Loucy (cell line): ENCODE data around the gene SLAIN2.

Source experiments
- H2AFZ ChIP-seq: fragments of 200-600 bp; sonication (generic); 2 replicates; pipeline ENCODE4 v1.6.0; 2016; ENCODE audit warnings: antibody characterized with exemption, mild to moderate bottlenecking, low read length, moderate library complexity
- H3F3A ChIP-seq: fragments of 200-600 bp; 2 replicates; pipeline ENCODE4 v1.6.0; 2016; ENCODE audit warnings: antibody characterized with exemption, low read depth, mild to moderate bottlenecking
- H3K27me3 ChIP-seq: fragments of 200-600 bp; sonication (generic); 2 replicates; pipeline ENCODE4 v1.6.1; 2014; ENCODE audit warnings: low read length, mild to moderate bottlenecking; ENCODE audit not compliant: insufficient read depth, poor library complexity, severe bottlenecking
- H3K36me3 ChIP-seq: fragments of 200-600 bp; sonication (generic); 2 replicates; pipeline ENCODE4 v1.6.1; 2016; ENCODE audit warnings: low read length; ENCODE audit not compliant: insufficient read depth
- H3K4me1 ChIP-seq: fragments of 200-600 bp; sonication (generic); 2 replicates; pipeline ENCODE4 v1.5.1; 2014; ENCODE audit warnings: low read length, mild to moderate bottlenecking; ENCODE audit not compliant: insufficient read depth, poor library complexity, severe bottlenecking
- H3K4me2 ChIP-seq: fragments of 200-600 bp; sonication (generic); 2 replicates; pipeline ENCODE4 v1.6.0; 2014; ENCODE audit warnings: antibody characterized with exemption, low read length, low read depth, mild to moderate bottlenecking; ENCODE audit not compliant: poor library complexity, severe bottlenecking
- H3K4me3 ChIP-seq: fragments of 200-600 bp; sonication (generic); 2 replicates; pipeline ENCODE4 v1.5.1; 2014; ENCODE audit warnings: low read length, mild to moderate bottlenecking, mixed read lengths; ENCODE audit not compliant: poor library complexity, severe bottlenecking
- H3K79me2 ChIP-seq: fragments of 200-600 bp; sonication (generic); 2 replicates; pipeline ENCODE4 v1.6.1; 2014; ENCODE audit warnings: low read length; ENCODE audit not compliant: insufficient read depth
- H3K9ac ChIP-seq: fragments of 200-600 bp; sonication (generic); 2 replicates; pipeline ENCODE4 v1.6.0; 2014; ENCODE audit warnings: mild to moderate bottlenecking, low read depth, low read length, moderate library complexity; ENCODE audit not compliant: poor library complexity, severe bottlenecking
- H3K9me2 ChIP-seq: fragments of 200-600 bp; sonication (generic); replicated peaks from 2 replicates; pipeline ENCODE4 v1.6.1; 2016; ENCODE audit warnings: low read depth, low read length, mixed read lengths
- H3K9me3 ChIP-seq: fragments of 200-600 bp; sonication (generic); 2 replicates; pipeline ENCODE4 v1.6.1; 2014; ENCODE audit warnings: mild to moderate bottlenecking, antibody characterized with exemption, low read length, low read depth; ENCODE audit not compliant: insufficient read depth
- H4K20me1 ChIP-seq: fragments of 200-600 bp; sonication (generic); 2 replicates; pipeline ENCODE4 v1.6.0; 2014; ENCODE audit warnings: antibody characterized with exemption, low read length, mild to moderate bottlenecking; ENCODE audit not compliant: insufficient read depth, poor library complexity, severe bottlenecking
- CTCF ChIP-seq: fragments of 200-600 bp; sonication (generic); conservative IDR thresholded peaks from 2 replicates; pipeline ENCODE4 v1.5.1; 2014; ENCODE audit warnings: mild to moderate bottlenecking, antibody characterized with exemption, low read length
- EZH2phosphoT487 ChIP-seq: fragments of 200-600 bp; IDR thresholded peaks from 2 replicates; pipeline ENCODE4 v1.6.1; 2018; ENCODE audit warnings: antibody characterized with exemption, mild to moderate bottlenecking, moderate library complexity, borderline replicate concordance

SLAIN2 gene

GRCh38 chr4:48396043-48396442, 54.7 kb downstream of the SLAIN2 start:
- Histone ChIP-seq H3K9me2 (no peaks in the 10 kb centered on the region), H3K27me3 (no peaks in the 10 kb centered on the region), H3K4me1 (peaks cover 10% of the 10 kb centered on the region), H3K4me3 (no peak overlapping the region), H2AFZ (no peak overlapping the region), H3K9me3 (no peaks in the 10 kb centered on the region), H3K79me2 (peaks cover 6% of the 10 kb centered on the region; the same call in 1 of the 2 replicates), H3K36me3 (peaks cover 50% of the 10 kb centered on the region), H4K20me1 (no peaks in the 10 kb centered on the region), H3F3A (no peaks in the 10 kb centered on the region), H3K4me2 (no peak overlapping the region), H3K9ac (no peak overlapping the region)
- TF ChIP-seq CTCF: no peak
- no peak for TF ChIP-seq EZH2phosphoT487

GRCh38 chr4:48400416-48400815, 59.1 kb downstream of the SLAIN2 start:
- no peaks in the 10 kb centered on the region for H3K9me2 ChIP-seq
- no peak overlapping the region for H3K4me3 ChIP-seq
- no peak overlapping the region for H3K9ac ChIP-seq
- H3K79me2 ChIP-seq: peaks cover 15% of the 10 kb centered on the region
- H3K9me3 ChIP-seq: no peaks in the 10 kb centered on the region
- no peak for TF ChIP-seq CTCF
- H3K36me3 ChIP-seq: peaks cover 31% of the 10 kb centered on the region; the same call in 1 of the 2 replicates
- no peaks in the 10 kb centered on the region for H3F3A ChIP-seq
- no peaks in the 10 kb centered on the region for H3K27me3 ChIP-seq
- no peak overlapping the region for H2AFZ ChIP-seq
- H4K20me1 ChIP-seq: peaks cover 3% of the 10 kb centered on the region
- H3K4me2 ChIP-seq: no peak overlapping the region
- peaks cover 24% of the 10 kb centered on the region for H3K4me1 ChIP-seq

GRCh38 chr4:48403358-48403757, 62.0 kb downstream of the SLAIN2 start:
- H3K36me3 ChIP-seq: peaks cover 12% of the 10 kb centered on the region; the same call in 1 of the 2 replicates
- no peaks in the 10 kb centered on the region for H3K27me3 ChIP-seq
- peaks cover 24% of the 10 kb centered on the region for H3K4me1 ChIP-seq
- no peak for TF ChIP-seq EZH2phosphoT487
- no peak for TF ChIP-seq CTCF
- peaks cover 15% of the 10 kb centered on the region for H3K79me2 ChIP-seq
- no peak overlapping the region for H3K9ac ChIP-seq
- peaks cover 3% of the 10 kb centered on the region for H4K20me1 ChIP-seq
- no peak overlapping the region for H3K4me3 ChIP-seq
- no peaks in the 10 kb centered on the region for H3K9me2 ChIP-seq
- no peaks in the 10 kb centered on the region for H3F3A ChIP-seq
- H3K9me3 ChIP-seq: no peaks in the 10 kb centered on the region
- no peak overlapping the region for H3K4me2 ChIP-seq
- H2AFZ ChIP-seq: no peak overlapping the region
